GM21825 (cell line): ENCODE results near the gene ZNF524.
A peak's percentile ranks its signal among the peaks of the same experiment; 100 is the strongest.

Source experiments
- ATAC-seq: cut with Tn5 transposase; IDR thresholded peaks from one replicate; pipeline ENCODE4 v1.9.1; 2021; ENCODE audit warnings: mild to moderate bottlenecking, moderate library complexity; ENCODE audit not compliant: unreplicated experiment

ZNF524 gene

DNA sequence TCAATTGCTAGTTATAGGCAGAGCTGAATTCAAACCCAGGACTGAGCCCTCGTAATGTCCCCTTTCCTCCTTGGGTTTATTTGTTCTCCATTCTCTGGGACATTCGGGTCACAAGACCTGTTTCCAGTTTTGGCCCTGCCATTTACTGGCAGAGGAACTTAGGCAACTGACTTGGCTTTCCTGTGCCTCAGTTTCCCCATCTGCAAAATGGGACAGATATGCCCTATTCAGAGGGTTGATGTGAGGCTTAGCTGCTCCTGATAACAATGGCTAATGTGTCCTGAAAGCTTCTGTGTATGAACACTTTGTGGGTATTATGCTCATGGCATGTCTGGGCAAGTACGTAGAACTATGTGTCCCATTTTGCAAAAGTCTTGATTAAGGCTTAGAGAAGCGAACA lies 996 bp downstream of the ZNF524 start:
- no peak for ATAC-seq

DNA sequence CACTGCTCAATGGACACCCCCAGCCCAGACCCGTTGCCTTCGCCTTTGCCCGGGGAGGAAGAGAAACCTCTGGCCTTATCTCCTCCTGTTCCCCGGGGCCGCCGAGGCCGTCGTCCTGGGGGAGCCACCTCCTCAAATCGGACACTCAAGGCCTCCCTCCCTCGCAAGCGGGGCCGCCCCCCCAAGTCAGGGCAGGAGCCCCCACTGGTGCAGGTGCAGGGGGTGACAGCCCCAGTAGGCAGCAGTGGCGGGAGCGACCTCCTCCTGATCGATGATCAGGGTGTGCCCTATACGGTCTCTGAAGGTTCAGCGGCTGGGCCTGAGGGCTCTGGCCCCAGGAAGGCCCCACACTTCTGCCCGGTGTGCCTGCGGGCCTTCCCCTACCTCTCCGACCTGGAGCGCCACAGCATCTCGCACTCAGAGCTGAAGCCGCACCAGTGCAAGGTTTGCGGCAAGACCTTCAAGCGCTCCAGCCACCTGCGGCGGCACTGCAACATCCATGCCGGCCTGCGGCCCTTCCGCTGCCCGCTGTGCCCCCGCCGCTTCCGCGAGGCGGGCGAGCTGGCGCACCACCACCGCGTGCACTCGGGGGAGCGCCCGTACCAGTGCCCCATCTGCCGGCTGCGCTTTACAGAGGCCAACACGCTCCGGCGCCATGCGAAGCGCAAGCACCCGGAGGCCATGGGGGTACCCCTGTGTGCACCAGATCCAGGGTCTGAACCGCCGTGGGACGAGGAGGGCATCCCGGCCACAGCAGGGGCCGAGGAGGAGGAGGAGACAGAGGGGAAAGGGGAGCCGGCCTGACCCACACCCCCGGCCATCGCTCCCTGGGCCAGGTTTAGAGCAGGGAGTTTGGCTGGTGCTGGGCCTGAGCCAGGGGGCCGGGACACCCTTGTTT lies 2.3 kb downstream of the ZNF524 start:
- ATAC-seq = no peak

DNA sequence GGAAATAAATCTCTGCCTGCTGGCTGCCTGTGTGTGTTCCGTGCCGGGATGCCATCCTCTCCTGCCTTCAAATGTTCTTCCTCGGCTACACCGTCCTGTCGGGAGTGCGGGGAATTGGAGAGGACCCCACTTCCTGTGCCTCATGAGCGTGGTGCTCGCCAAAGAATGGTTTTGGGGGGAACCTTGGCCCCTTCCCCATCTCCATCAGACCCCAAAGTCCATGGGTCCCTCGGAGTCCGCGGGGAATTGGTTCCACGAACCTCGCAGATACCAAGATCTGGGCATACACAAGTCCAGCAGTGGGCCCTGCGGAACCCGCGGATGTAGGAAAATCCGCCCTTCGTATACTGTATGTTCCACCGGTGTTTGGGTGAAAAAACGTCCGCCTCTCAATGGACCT lies 3.0 kb downstream of the ZNF524 start:
- ATAC-seq = no peak

- ATAC-seq = no peak
These were observed 3.6 kb downstream of the ZNF524 start for GRCh38 chr19:55603581-55604292.

GRCh38 chr19:55605207-55605636 lies 5.1 kb downstream of the ZNF524 start:
- peak; percentile 51 for ATAC-seq

- peak; percentile 25 for ATAC-seq
These were observed 5.8 kb downstream of the ZNF524 start, which contains the start of gene ZNF865 for GRCh38 chr19:55605637-55606470. TSS of gene ZNF865 (plus strand) at chr19:55605647. CDS start at chr19:55613619, 7,972 bp downstream.

DNA sequence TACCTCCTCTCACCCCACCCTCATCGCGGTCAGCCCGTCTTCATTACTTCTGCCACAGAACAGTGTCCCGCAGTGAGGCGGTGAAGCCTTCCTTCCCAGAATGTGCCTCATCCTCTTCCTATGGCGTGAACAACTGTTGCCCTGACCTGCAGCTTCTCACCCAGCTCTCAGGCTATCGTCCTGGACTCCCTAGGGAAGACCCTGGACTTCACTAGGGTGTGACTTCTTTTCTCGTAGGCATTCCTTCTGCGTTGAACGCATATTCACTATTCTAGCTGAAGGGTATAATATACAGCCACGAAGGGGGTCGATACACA lies 6.3 kb downstream of the ZNF524 start:
- ATAC-seq = no peak

DNA sequence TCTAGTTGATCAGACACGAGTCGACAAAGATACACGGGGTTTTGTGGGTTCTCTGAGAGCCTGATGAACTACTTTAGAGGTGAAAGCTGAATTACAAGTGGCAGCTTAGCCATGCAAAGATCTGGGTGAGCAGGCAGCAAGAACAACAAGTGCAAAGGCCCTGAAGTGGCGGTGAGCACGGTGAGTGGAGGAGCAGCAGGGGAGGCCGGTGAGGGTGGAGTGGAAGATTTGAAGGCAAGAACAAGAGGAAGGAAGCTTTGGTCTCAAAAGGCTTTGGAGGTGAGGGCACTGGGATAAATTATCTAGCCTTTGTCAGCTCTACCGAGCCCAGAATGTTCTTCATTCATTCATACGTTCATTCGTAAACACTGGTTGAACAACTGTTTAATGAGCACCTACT lies 6.7 kb downstream of the ZNF524 start:
- no peak for ATAC-seq

DNA sequence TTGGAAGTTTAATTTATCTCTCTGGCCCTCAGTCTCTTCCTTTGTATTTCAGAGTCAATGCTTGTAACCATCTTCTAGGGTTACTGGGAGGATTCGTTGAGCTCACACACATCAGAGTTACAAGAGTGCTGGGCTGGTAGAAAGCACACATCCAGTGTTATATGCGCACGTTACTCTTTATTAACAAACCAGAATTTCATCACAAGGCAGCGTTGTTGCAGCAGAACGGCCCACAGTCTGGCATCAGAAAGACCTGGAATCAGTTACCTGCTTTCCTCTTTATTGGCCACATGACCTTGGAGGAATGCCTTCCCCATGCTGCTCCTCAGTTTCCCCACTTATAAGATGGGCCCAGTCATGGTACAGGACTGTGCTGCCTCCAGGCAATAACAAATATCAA lies 9.2 kb downstream of the ZNF524 start:
- no peak for ATAC-seq

DNA sequence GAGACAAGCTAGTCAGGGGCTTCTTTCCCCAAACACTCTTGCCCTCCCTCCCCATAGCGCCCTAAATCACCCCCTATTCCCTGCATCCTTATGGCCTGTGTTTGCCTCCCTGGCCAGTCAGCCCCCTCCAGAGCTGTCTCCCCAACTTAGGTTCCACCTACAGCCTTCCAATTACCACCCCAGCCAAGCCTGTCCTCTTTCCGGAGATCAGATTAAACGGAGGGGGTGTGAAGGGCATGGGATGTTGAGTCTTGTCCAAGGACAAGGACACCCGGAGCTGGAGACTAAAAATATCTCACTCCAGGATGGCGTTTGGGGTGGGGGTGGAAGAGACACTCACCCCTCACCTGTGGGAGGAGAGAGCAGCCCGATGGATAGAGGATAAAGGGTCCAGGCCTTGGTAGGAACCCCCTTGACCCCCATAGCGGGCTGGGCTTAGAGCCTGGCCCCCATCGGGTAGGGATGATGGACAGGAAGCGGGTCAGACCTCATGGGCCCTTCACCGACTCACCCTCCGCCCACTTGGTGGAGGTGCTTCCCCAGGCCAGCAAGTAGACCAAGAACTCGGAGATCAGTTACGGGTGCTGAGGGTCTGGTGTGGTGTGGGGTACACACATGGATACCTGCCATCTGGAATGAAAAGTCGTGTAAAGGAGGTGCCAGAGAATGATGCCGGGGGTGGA lies 11.4 kb downstream of the ZNF524 start:
- no peak for ATAC-seq

DNA sequence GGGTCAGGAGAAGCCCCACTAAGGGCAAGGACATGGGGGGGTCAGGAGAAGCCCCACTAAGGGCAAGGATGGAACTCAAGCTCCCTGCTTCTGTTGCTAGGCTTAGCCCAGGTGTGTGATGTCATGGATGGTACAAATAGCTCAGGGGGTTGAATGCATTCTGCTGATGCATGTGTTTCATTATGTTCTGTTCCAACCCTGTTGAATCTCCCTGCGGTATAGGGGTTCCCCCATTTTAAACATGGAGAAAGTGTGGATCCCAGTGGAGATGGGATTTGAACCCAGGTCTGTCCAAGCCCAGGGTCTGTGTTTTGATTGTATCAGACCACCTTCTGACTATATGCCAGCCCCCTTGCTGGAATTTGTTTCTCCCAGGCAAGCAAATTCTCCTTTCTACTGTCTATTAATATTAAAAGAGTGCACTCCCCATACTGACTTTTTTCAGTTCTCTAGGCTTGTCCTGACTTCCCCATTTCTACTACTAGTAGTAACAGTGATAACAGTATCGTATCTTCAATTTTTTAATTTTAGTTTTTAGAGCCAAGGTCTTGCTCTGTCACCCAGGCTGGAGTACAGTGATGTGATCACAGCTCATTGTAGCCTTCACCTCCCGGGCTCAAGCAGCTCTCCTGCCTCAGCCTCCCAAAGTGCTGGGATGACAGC lies 12.0 kb downstream of the ZNF524 start:
- no peak for ATAC-seq

DNA sequence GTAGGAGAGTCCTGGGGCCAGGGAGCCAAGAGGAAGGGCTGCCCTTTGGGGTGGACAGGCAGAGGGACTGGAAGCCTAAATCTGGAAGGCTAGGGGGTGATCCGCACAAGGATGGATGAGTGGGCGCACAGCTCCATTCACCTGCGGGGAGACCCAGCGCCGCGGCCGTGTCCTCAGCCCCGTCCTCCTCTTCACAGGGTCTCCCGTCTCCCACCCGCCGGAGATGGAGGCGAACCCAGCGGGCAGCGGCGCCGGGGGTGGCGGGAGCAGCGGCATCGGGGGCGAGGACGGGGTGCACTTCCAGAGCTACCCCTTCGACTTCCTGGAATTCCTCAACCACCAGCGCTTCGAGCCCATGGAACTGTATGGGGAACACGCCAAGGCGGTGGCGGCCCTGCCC lies 13.3 kb downstream of the ZNF524 start:
- ATAC-seq = no peak

DNA sequence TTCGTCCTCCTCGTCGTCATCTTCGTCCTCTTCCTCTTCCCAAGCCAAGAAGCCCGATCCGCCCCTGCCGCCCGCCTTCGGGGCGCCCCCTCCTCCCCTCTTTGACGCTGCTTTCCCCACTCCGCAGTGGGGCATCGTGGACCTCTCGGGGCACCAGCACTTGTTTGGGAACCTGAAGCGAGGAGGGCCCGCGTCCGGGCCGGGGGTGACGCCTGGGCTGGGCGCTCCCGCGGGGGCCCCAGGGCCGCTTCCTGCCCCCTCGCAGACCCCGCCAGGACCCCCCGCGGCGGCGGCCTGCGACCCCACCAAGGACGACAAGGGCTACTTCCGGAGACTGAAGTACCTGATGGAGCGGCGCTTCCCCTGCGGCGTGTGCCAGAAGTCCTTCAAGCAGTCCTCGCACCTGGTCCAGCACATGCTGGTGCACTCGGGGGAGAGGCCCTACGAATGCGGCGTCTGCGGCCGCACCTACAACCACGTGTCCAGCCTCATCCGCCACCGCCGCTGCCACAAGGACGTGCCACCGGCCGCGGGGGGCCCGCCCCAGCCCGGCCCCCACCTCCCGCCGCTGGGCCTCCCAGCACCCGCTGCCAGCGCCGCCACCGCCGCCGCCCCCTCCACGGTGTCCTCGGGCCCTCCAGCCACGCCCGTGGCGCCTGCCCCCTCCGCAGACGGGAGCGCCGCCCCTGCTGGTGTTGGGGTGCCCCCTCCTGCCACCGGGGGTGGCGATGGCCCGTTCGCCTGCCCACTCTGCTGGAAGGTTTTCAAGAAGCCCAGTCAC lies 14.0 kb downstream of the ZNF524 start:
- ATAC-seq = no peak

DNA sequence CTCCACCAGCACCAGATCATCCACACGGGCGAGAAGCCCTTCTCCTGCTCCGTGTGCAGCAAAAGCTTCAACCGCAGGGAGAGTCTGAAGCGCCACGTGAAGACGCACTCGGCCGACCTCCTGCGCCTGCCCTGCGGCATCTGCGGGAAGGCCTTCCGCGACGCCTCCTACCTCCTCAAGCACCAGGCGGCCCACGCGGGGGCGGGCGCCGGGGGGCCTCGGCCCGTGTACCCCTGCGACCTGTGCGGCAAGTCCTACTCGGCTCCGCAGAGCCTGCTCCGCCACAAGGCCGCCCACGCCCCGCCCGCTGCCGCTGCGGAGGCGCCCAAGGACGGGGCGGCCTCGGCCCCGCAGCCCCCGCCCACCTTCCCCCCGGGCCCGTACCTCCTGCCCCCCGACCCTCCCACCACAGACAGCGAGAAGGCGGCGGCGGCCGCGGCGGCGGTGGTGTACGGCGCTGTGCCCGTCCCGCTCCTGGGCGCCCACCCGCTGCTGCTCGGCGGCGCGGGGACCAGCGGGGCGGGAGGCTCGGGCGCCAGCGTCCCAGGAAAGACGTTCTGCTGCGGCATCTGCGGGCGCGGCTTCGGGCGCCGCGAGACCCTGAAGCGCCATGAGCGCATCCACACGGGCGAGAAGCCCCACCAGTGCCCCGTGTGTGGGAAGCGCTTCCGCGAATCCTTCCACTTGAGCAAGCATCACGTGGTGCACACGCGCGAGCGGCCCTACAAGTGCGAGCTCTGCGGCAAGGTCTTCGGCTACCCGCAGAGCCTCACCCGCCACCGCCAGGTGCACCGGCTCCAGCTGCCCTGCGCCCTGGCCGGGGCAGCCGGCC lies 14.8 kb downstream of the ZNF524 start:
- ATAC-seq = no peak

DNA sequence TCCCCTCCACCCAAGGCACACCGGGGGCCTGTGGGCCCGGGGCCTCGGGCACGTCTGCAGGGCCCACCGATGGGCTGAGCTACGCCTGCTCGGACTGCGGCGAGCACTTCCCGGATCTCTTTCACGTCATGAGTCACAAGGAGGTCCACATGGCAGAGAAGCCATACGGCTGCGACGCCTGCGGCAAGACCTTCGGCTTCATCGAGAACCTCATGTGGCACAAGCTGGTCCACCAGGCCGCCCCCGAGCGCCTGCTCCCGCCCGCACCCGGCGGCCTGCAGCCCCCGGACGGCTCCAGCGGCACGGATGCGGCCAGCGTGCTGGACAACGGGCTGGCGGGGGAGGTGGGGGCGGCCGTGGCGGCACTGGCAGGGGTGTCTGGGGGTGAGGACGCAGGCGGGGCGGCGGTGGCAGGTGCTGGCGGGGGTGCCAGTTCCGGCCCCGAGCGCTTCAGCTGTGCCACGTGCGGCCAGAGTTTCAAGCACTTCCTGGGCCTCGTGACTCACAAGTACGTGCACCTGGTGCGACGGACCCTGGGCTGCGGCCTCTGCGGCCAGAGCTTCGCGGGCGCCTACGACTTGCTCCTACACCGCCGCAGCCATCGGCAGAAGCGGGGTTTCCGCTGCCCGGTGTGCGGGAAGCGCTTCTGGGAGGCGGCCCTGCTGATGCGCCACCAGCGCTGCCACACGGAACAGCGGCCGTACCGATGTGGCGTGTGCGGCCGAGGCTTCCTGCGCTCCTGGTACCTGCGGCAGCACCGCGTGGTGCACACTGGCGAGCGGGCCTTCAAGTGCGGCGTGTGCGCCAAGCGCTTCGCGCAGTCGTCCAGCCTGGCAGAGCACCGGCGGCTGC lies 15.7 kb downstream of the ZNF524 start:
- no peak for ATAC-seq

DNA sequence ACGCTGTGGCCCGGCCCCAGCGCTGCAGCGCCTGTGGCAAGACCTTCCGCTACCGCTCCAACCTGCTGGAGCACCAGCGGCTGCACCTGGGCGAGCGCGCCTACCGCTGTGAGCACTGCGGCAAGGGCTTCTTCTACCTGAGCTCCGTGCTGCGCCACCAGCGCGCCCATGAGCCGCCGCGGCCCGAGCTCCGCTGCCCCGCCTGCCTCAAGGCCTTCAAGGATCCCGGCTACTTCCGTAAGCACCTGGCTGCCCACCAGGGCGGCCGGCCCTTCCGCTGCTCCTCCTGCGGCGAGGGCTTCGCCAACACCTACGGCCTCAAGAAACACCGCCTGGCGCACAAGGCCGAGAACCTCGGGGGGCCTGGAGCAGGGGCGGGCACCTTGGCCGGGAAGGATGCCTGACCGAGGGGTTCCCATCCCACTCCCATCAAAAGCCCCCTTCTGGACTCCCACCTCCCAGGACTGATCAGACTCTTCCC lies 16.3 kb downstream of the ZNF524 start:
- ATAC-seq = no peak

- no peak for ATAC-seq
These were observed 17.3 kb downstream of the ZNF524 start for GRCh38 chr19:55617426-55617825.

GRCh38 chr19:55618426-55618825 lies 18.3 kb downstream of the ZNF524 start:
- ATAC-seq = no peak
